ENCODE results near the gene PLEKHA4. TPM values are rescaled to one million over a fixed set of nuclear protein-coding genes. Genes with fewer than 3 reads are reported as not detected.

Gene PLEKHA4
- total and polyA plus RNA-seq, 9 of the 15 experiments (the other 6 are each of a cell fraction or from before 2014, with no cell fraction given) = 0.07 to 30.8 (median 11.4) TPM

DNA sequence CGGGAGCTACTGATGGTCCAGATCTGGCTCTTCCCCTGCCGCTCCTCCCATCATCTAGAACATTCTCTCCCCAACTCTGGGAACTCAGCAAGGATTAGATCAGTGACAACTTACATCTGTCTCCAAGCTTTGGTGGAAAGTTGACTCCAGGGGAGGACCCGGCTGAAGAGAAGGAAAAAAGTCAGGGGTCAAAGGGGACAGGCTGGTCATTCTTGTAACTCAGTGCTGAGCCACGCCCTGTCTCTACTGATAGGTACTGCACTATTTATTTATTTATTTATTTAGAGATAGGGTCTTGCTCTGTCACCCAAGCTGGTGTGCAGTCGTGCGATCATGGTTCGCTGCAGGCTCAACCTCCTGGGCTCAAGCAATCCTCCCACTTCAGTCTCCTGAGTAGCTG is 14.3 kb downstream of the PLEKHA4 start (continued):
- TF ChIP-seq, protein P1, sequence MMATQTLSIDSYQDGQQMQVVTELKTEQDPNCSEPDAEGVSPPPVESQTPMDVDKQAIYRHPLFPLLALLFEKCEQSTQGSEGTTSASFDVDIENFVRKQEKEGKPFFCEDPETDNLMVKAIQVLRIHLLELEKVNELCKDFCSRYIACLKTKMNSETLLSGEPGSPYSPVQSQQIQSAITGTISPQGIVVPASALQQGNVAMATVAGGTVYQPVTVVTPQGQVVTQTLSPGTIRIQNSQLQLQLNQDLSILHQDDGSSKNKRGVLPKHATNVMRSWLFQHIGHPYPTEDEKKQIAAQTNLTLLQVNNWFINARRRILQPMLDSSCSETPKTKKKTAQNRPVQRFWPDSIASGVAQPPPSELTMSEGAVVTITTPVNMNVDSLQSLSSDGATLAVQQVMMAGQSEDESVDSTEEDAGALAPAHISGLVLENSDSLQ (IDR thresholded peaks at IDR 0.05) = peak; percentile 9; the same call in 1 of the 2 replicates
- no peak for TF ChIP-seq NEUROD1 (IDR thresholded peaks at IDR 0.05; ENCODE audit: borderline replicate concordance, low read depth, low read length, partially characterized antibody)
- peak; percentile 80 for TF ChIP-seq NR2C1 (IDR thresholded peaks at IDR 0.05)
- TF ChIP-seq NR2C1 (tag; IDR thresholded peaks at IDR 0.05) = peak; percentile 87
- TF ChIP-seq MEIS2 (IDR thresholded peaks at IDR 0.05; ENCODE audit: partially characterized antibody) = peak; percentile 34
- no peak for TF ChIP-seq HIVEP1 (CRISPR knock-in tag; IDR thresholded peaks at IDR 0.05)
- TF ChIP-seq ZNF57 (CRISPR knock-in tag; IDR thresholded peaks at IDR 0.05) = no peak
- TF ChIP-seq, protein P2, sequence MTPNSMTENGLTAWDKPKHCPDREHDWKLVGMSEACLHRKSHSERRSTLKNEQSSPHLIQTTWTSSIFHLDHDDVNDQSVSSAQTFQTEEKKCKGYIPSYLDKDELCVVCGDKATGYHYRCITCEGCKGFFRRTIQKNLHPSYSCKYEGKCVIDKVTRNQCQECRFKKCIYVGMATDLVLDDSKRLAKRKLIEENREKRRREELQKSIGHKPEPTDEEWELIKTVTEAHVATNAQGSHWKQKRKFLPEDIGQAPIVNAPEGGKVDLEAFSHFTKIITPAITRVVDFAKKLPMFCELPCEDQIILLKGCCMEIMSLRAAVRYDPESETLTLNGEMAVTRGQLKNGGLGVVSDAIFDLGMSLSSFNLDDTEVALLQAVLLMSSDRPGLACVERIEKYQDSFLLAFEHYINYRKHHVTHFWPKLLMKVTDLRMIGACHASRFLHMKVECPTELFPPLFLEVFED (CRISPR knock-in tag; conservative IDR thresholded peaks at IDR 0.05) = no peak
- TF ChIP-seq, protein P3, sequence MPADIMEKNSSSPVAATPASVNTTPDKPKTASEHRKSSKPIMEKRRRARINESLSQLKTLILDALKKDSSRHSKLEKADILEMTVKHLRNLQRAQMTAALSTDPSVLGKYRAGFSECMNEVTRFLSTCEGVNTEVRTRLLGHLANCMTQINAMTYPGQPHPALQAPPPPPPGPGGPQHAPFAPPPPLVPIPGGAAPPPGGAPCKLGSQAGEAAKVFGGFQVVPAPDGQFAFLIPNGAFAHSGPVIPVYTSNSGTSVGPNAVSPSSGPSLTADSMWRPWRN (IDR thresholded peaks at IDR 0.05; ENCODE audit: low read depth) = no peak
- TF ChIP-seq, protein P4, sequence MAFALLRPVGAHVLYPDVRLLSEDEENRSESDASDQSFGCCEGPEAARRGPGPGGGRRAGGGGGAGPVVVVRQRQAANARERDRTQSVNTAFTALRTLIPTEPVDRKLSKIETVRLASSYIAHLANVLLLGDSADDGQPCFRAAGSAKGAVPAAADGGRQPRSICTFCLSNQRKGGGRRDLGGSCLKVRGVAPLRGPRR (CRISPR knock-in tag; IDR thresholded peaks at IDR 0.05) = no peak
- TF ChIP-seq, protein P5, sequence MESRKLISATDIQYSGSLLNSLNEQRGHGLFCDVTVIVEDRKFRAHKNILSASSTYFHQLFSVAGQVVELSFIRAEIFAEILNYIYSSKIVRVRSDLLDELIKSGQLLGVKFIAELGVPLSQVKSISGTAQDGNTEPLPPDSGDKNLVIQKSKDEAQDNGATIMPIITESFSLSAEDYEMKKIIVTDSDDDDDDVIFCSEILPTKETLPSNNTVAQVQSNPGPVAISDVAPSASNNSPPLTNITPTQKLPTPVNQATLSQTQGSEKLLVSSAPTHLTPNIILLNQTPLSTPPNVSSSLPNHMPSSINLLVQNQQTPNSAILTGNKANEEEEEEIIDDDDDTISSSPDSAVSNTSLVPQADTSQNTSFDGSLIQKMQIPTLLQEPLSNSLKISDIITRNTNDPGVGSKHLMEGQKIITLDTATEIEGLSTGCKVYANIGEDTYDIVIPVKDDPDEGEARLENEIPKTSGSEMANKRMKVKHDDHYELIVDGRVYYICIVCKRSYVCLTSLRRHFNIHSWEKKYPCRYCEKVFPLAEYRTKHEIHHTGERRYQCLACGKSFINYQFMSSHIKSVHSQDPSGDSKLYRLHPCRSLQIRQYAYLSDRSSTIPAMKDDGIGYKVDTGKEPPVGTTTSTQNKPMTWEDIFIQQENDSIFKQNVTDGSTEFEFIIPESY (CRISPR knock-in tag; IDR thresholded peaks at IDR 0.05) = 0 out of 2 replicates have a peak, but pooled peaks have one; percentile 15
- TF ChIP-seq L3MBTL2 (IDR thresholded peaks at IDR 0.05) = no peak
- no peak for TF ChIP-seq MAFG (tag; conservative IDR thresholded peaks at IDR 0.05)
- no peak for TF ChIP-seq ZNF282 (CRISPR knock-in tag; IDR thresholded peaks at IDR 0.05)
- TF ChIP-seq DPF2 (IDR thresholded peaks at IDR 0.05) = peak; percentile 50
- TF ChIP-seq HMG20A (CRISPR knock-in tag; conservative IDR thresholded peaks at IDR 0.05) = no peak
- no peak for TF ChIP-seq NCOA6 (IDR thresholded peaks at IDR 0.05)
- no peak for TF ChIP-seq MXI1 (IDR thresholded peaks at IDR 0.05; ENCODE audit: low read depth, low read length)
- TF ChIP-seq, protein P6, sequence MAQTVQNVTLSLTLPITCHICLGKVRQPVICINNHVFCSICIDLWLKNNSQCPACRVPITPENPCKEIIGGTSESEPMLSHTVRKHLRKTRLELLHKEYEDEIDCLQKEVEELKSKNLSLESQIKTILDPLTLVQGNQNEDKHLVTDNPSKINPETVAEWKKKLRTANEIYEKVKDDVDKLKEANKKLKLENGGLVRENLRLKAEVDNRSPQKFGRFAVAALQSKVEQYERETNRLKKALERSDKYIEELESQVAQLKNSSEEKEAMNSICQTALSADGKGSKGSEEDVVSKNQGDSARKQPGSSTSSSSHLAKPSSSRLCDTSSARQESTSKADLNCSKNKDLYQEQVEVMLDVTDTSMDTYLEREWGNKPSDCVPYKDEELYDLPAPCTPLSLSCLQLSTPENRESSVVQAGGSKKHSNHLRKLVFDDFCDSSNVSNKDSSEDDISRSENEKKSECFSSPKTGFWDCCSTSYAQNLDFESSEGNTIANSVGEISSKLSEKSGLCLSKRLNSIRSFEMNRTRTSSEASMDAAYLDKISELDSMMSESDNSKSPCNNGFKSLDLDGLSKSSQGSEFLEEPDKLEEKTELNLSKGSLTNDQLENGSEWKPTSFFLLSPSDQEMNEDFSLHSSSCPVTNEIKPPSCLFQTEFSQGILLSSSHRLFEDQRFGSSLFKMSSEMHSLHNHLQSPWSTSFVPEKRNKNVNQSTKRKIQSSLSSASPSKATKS (CRISPR knock-in tag; IDR thresholded peaks at IDR 0.05) = no peak
